Glutamatergic neuron (in vitro differentiated cells): ENCODE data around the gene ATAD1. TPM values are rescaled to one million over a fixed set of nuclear protein-coding genes. Genes with fewer than 3 reads are reported as not detected.
"Not testable (repeated sequence)": the region's sequence is repeated elsewhere in the genome, so short reads cannot be mapped to it uniquely, and the experiment has no call there.

Source experiments
- DNase-seq: peaks from one replicate; pipeline ENCODE4 v3.0.0; 2022
- H3K27ac Mint-ChIP-seq: one replicate; pipeline ENCODE4 v1.8.0; 2020; ENCODE audit warnings: mild to moderate bottlenecking, mixed read lengths, inconsistent platforms; ENCODE audit not compliant: unreplicated experiment
- H3K27me3 Mint-ChIP-seq: one replicate; pipeline ENCODE4 v1.8.0; 2020; ENCODE audit warnings: mild to moderate bottlenecking, moderate library complexity, mixed read lengths, inconsistent platforms; ENCODE audit not compliant: unreplicated experiment
- H3K36me3 Mint-ChIP-seq: one replicate; pipeline ENCODE4 v1.8.0; 2020; ENCODE audit warnings: mild to moderate bottlenecking, mixed read lengths, inconsistent platforms; ENCODE audit not compliant: unreplicated experiment
- H3K4me1 Mint-ChIP-seq: one replicate; pipeline ENCODE4 v1.8.0; 2020; ENCODE audit warnings: mild to moderate bottlenecking, low read depth, mixed read lengths, inconsistent platforms; ENCODE audit not compliant: unreplicated experiment
- H3K4me3 Mint-ChIP-seq: one replicate; pipeline ENCODE4 v1.8.0; 2020; ENCODE audit warnings: mild to moderate bottlenecking, mixed read lengths, inconsistent platforms; ENCODE audit not compliant: unreplicated experiment
- H3K9me3 Mint-ChIP-seq: one replicate; pipeline ENCODE4 v1.8.0; 2020; ENCODE audit warnings: mild to moderate bottlenecking, moderate library complexity, mixed read lengths, inconsistent platforms; ENCODE audit not compliant: unreplicated experiment
- CTCF ChIP-seq: fragments of 200-600 bp; sonication (generic); IDR thresholded peaks from one replicate; pipeline ENCODE4 v1.5.0; 2021; ENCODE audit not compliant: partially characterized antibody, unreplicated experiment
- total RNA-seq: library from RNA; stranded (reverse); fragmentation: NEBNext Ultra II Directional; extraction: Animal tissue kit (Norgen Biotek cat#: 25700); gene quantifications from one replicate; pipeline ENCODE4 v1.2.1, GENCODE V29; 2021; ENCODE audit not compliant: unreplicated experiment

Gene ATAD1
- total RNA-seq, 1 donor from 2014 or later, result 79.0 TPM

- Mint-ChIP-seq H3K27ac (peak overlapping the region; percentile 31), H3K36me3 (peaks cover 5% of the 10 kb centered on the region), H3K4me3 (peak overlapping the region; percentile 96), H3K9me3 (peaks cover 23% of the 10 kb centered on the region), H3K27me3 (peaks cover 13% of the 10 kb centered on the region), H3K4me1 (peaks cover 8% of the 10 kb centered on the region)
- DNase-seq, result peak; percentile 49
- no peak for TF ChIP-seq CTCF
These were observed 43.5 kb upstream of the ATAD1 start for GRCh38 chr10:87861566-87861952.

GRCh38 chr10:87860816-87861403 is 42.9 kb upstream of the ATAD1 start:
- no peak overlapping the region for H3K27ac Mint-ChIP-seq
- H3K4me1 Mint-ChIP-seq, result peaks cover 7% of the 10 kb centered on the region
- no peak for TF ChIP-seq CTCF
- peak overlapping the region; percentile 96 for H3K4me3 Mint-ChIP-seq
- no peak for DNase-seq
- peaks cover 23% of the 10 kb centered on the region for H3K9me3 Mint-ChIP-seq
- peaks cover 5% of the 10 kb centered on the region for H3K36me3 Mint-ChIP-seq
- H3K27me3 Mint-ChIP-seq, result peaks cover 13% of the 10 kb centered on the region

GRCh38 chr10:87860156-87860795 is 42.2 kb upstream of the ATAD1 start:
- DNase-seq, result no peak

GRCh38 chr10:87855665-87856064 is 37.6 kb upstream of the ATAD1 start:
- H3K27ac Mint-ChIP-seq, DNase-seq, H3K4me3 Mint-ChIP-seq, H3K9me3 Mint-ChIP-seq, H3K36me3 Mint-ChIP-seq, H3K4me1 Mint-ChIP-seq, H3K27me3 Mint-ChIP-seq: not testable (repeated sequence)

More at GRCh38 chr10:87860156-87860795, 42.2 kb upstream of the ATAD1 start:
- TF ChIP-seq CTCF, result no peak
- Mint-ChIP-seq H3K4me1 (peaks cover 3% of the 10 kb centered on the region), H3K4me3 (no peak overlapping the region), H3K9me3 (peaks cover 23% of the 10 kb centered on the region), H3K27me3 (peaks cover 13% of the 10 kb centered on the region), H3K36me3 (peaks cover 5% of the 10 kb centered on the region), H3K27ac (no peak overlapping the region)

GRCh38 chr10:87855247-87855646 is 37.2 kb upstream of the ATAD1 start:
- not testable (repeated sequence) for H3K27ac Mint-ChIP-seq, H3K36me3 Mint-ChIP-seq, H3K4me3 Mint-ChIP-seq, H3K9me3 Mint-ChIP-seq, H3K4me1 Mint-ChIP-seq, H3K27me3 Mint-ChIP-seq, DNase-seq

GRCh38 chr10:87852089-87852488 is 34.1 kb upstream of the ATAD1 start:
- no peak overlapping the region for H3K4me3 Mint-ChIP-seq
- TF ChIP-seq CTCF, result no peak
- H3K4me1 Mint-ChIP-seq, result no peaks in the 10 kb centered on the region
- no peaks in the 10 kb centered on the region for H3K36me3 Mint-ChIP-seq
- H3K9me3 Mint-ChIP-seq, result no peaks in the 10 kb centered on the region
- H3K27ac Mint-ChIP-seq, result no peak overlapping the region
- DNase-seq, result no peak
- H3K27me3 Mint-ChIP-seq, result no peaks in the 10 kb centered on the region
